WTC11 (cell line): Measurements from ENCODE around the gene ACP5. TPM values are rescaled to one million over a fixed set of nuclear protein-coding genes. Genes with fewer than 3 reads are reported as not detected.

Experiments
- ATAC-seq: fragments of 200-7000 bp; cut with Tn5 transposase; 2 replicates; pipeline ENCODE4 v1.10.0; 2021; ENCODE audit warnings: mild to moderate bottlenecking, moderate library complexity
- CTCF ChIA-PET: fragments of 300-600 bp; sonication (Branson Sonifier 250); formaldehyde crosslinking; loops from one replicate; lab custom pipeline; 2021; ENCODE audit warnings: antibody characterized with exemption; lab: Charles Lee
- POLR2A ChIA-PET: fragments of 350-600 bp; sonication (Branson Sonifier 250); formaldehyde crosslinking; loops from one replicate; lab custom pipeline; 2021; ENCODE audit warnings: antibody characterized with exemption; lab: Charles Lee
- DNase-seq: peaks from one replicate; pipeline ENCODE4 v3.0.0; 2021; ENCODE audit warnings: low spot score
- H3K27ac Mint-ChIP-seq: 2 replicates; pipeline ENCODE4 v1.8.0; 2021; ENCODE audit warnings: mixed read lengths
- H3K27me3 Mint-ChIP-seq: 2 replicates; pipeline ENCODE4 v1.8.0; 2021; ENCODE audit warnings: low read depth, mild to moderate bottlenecking, moderate library complexity, mixed read lengths
- H3K36me3 Mint-ChIP-seq: 2 replicates; pipeline ENCODE4 v1.8.0; 2021; ENCODE audit warnings: mixed read lengths
- H3K4me1 Mint-ChIP-seq: 2 replicates; pipeline ENCODE4 v1.8.0; 2022; ENCODE audit warnings: mixed read lengths
- H3K4me3 Mint-ChIP-seq: 2 replicates; pipeline ENCODE4 v1.8.0; 2021; ENCODE audit warnings: mild to moderate bottlenecking, moderate library complexity, mixed read lengths
- H3K9me3 Mint-ChIP-seq: 2 replicates; pipeline ENCODE4 v1.8.0; 2021; ENCODE audit warnings: mixed read lengths
- ARID4B ChIP-seq: sonication (generic); formaldehyde crosslinking; IDR thresholded peaks from 2 replicates; pipeline ENCODE4 v1.8.0; 2023; ENCODE audit warnings: missing genetic modification reagents, mild to moderate bottlenecking, borderline replicate concordance
- ATF2 ChIP-seq: sonication (generic); formaldehyde crosslinking; IDR thresholded peaks from 2 replicates; pipeline ENCODE4 v1.8.1; 2022; ENCODE audit warnings: low read depth, missing genetic modification reagents, borderline replicate concordance
- CDX4 ChIP-seq: fragments of 250-450 bp; sonication (Bioruptor Pico); IDR thresholded peaks from 2 replicates; pipeline ENCODE4 v1.9.0; 2021; ENCODE audit warnings: moderate library complexity, mild to moderate bottlenecking, inconsistent platforms, borderline replicate concordance
- CREB1 ChIP-seq: sonication (generic); formaldehyde crosslinking; IDR thresholded peaks from 2 replicates; pipeline ENCODE4 v1.8.0; 2023; ENCODE audit warnings: mild to moderate bottlenecking, missing genetic modification reagents
- FOXP1 ChIP-seq: sonication (generic); formaldehyde crosslinking; IDR thresholded peaks from 2 replicates; pipeline ENCODE4 v1.8.0; 2022; ENCODE audit warnings: missing genetic modification reagents, mild to moderate bottlenecking, moderate library complexity, borderline replicate concordance
- GABPB1 ChIP-seq: sonication (generic); formaldehyde crosslinking; IDR thresholded peaks from 2 replicates; pipeline ENCODE4 v1.8.1; 2023; ENCODE audit warnings: mild to moderate bottlenecking, missing genetic modification reagents
- OVOL2 ChIP-seq: fragments of 250-450 bp; sonication (Bioruptor Pico); IDR thresholded peaks from 2 replicates; pipeline ENCODE4 v1.9.0; 2021; ENCODE audit warnings: mild to moderate bottlenecking, borderline replicate concordance
- PREB ChIP-seq: sonication (generic); formaldehyde crosslinking; IDR thresholded peaks from 2 replicates; pipeline ENCODE4 v1.8.1; 2022; ENCODE audit warnings: mild to moderate bottlenecking, missing genetic modification reagents, moderate library complexity, borderline replicate concordance
- RELA ChIP-seq: sonication (generic); formaldehyde crosslinking; IDR thresholded peaks from 2 replicates; pipeline ENCODE4 v1.8.1; 2022; ENCODE audit warnings: missing genetic modification reagents, mild to moderate bottlenecking, borderline replicate concordance
- SMAD3 ChIP-seq: sonication (generic); formaldehyde crosslinking; IDR thresholded peaks from 2 replicates; pipeline ENCODE4 v1.8.0; 2022; ENCODE audit warnings: missing genetic modification reagents, mild to moderate bottlenecking, borderline replicate concordance
- TEAD4 ChIP-seq: sonication (generic); formaldehyde crosslinking; IDR thresholded peaks from 2 replicates; pipeline ENCODE4 v1.8.0; 2022; ENCODE audit warnings: mild to moderate bottlenecking, missing genetic modification reagents
- ZMAT4 ChIP-seq: fragments of 250-450 bp; sonication (Bioruptor Pico); IDR thresholded peaks from 2 replicates; pipeline ENCODE4 v1.9.0; 2021; ENCODE audit warnings: mild to moderate bottlenecking
- ZNF232 ChIP-seq: sonication (generic); formaldehyde crosslinking; IDR thresholded peaks from 2 replicates; pipeline ENCODE4 v1.8.0; 2022; ENCODE audit warnings: mild to moderate bottlenecking, missing genetic modification reagents
- ZNF263 ChIP-seq: sonication (generic); formaldehyde crosslinking; IDR thresholded peaks from 2 replicates; pipeline ENCODE4 v1.8.1; 2022; ENCODE audit warnings: low read depth, mild to moderate bottlenecking, moderate library complexity, missing genetic modification reagents
- ZNF512 ChIP-seq: sonication (generic); formaldehyde crosslinking; IDR thresholded peaks from 2 replicates; pipeline ENCODE4 v1.8.1; 2022; ENCODE audit warnings: missing genetic modification reagents, borderline replicate concordance
- total RNA-seq: library from RNA; stranded (reverse); gene quantifications from 3 replicates; pipeline ENCODE4 v1.2.3, GENCODE V29; 2021

The ACP5 gene
- total RNA-seq, 1 experiment from 2014 or later, result 8.6 TPM

- ChIA-PET POLR2A (no interaction called here), CTCF (interaction anchor here (1.0 kb wide), 1 partner anchor 11 kb away, joined by 3 read pairs; no protein-coding TSS in a partner anchor)
- no peak for TF ChIP-seq ZMAT4
- TF ChIP-seq PREB (CRISPR knock-in tag), result no peak
- no peak for TF ChIP-seq GABPB1
- no peak for TF ChIP-seq ATF2
- TF ChIP-seq SMAD3 (CRISPR knock-in tag), result no peak
- no peak for TF ChIP-seq ZNF232 (CRISPR knock-in tag)
- no peak for TF ChIP-seq RELA (CRISPR knock-in tag)
- TF ChIP-seq CREB1 (CRISPR knock-in tag), result no peak
- no peak for TF ChIP-seq ZNF263 (CRISPR knock-in tag)
- no peak for TF ChIP-seq OVOL2 (CRISPR knock-in tag)
- no peak for TF ChIP-seq CDX4 (CRISPR knock-in tag)
- no peak for TF ChIP-seq ARID4B
- TF ChIP-seq TEAD4 (CRISPR knock-in tag), result no peak
- H3K36me3 Mint-ChIP-seq, result no peaks in the 10 kb centered on the region
- peaks cover 2% of the 10 kb centered on the region; the same call in 1 of the 2 replicates for H3K27me3 Mint-ChIP-seq
- H3K27ac Mint-ChIP-seq, result no peak overlapping the region
- ATAC-seq, result no peak
- no peaks in the 10 kb centered on the region for H3K9me3 Mint-ChIP-seq
- H3K4me3 Mint-ChIP-seq, result no peak overlapping the region
- H3K4me1 Mint-ChIP-seq, result peaks cover 17% of the 10 kb centered on the region
- no peak for DNase-seq
Observed at GRCh38 chr19:11541238-11541637, 36.2 kb downstream of the ACP5 start.

- Mint-ChIP-seq H3K27ac (no peak overlapping the region), H3K36me3 (no peaks in the 10 kb centered on the region), H3K4me3 (peak overlapping the region; percentile 44; the same call in 1 of the 2 replicates), H3K9me3 (no peaks in the 10 kb centered on the region), H3K4me1 (peaks cover 18% of the 10 kb centered on the region), H3K27me3 (peaks cover 3% of the 10 kb centered on the region)
- POLR2A ChIA-PET, result interaction anchor here (0.5 kb wide), 1 partner anchor 1186 kb away, joined by 4 read pairs; no protein-coding TSS in a partner anchor
- no peak for TF ChIP-seq ZNF512 (CRISPR knock-in tag)
- TF ChIP-seq FOXP1 (CRISPR knock-in tag), result no peak
- ATAC-seq, result no peak
- DNase-seq, result no peak
- CTCF ChIA-PET, result interaction anchor here (1.0 kb wide), 1 partner anchor 11 kb away, joined by 3 read pairs; no protein-coding TSS in a partner anchor
Observed at GRCh38 chr19:11540645-11541044, 36.8 kb downstream of the ACP5 start.
